ENCODE results near the gene ANO7. TPM values are rescaled to one million over a fixed set of nuclear protein-coding genes. Genes with fewer than 3 reads are reported as not detected.

The ANO7 gene
- total and polyA plus RNA-seq, 2 of the 13 experiments (the other 11 are each of a cell fraction or from before 2014, with no cell fraction given) = 4.1 to 4.9 TPM

DNA sequence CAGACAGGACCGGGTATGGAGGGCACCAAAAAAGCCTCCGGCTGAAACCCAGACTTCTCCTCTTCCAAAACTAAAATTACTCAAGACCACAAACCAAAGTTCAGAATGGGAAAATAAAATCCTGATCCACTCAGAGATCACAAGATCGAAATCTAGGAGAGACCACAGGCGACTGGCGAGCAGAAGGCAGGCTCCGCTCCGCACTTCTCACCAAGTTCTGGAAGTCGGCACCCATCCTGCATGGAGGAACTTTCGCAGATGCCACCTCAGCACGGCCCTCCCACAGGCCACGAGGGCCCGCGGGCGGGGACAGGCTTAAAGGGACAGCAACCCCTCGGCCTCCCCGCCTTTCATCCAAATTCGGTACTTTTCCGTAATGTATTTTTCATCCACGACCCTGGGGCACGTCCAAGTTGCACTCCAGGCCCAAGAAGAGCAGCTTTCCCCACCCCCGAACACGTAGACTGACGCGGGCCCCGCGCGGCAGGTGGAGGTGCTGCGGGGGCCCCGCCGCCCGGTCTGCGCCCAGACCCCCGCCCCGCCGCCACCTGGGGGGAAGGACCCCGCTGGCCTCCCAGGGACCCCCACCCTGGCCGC lies 83.3 kb downstream of the ANO7 start (continued):
- TF ChIP-seq, protein P1, sequence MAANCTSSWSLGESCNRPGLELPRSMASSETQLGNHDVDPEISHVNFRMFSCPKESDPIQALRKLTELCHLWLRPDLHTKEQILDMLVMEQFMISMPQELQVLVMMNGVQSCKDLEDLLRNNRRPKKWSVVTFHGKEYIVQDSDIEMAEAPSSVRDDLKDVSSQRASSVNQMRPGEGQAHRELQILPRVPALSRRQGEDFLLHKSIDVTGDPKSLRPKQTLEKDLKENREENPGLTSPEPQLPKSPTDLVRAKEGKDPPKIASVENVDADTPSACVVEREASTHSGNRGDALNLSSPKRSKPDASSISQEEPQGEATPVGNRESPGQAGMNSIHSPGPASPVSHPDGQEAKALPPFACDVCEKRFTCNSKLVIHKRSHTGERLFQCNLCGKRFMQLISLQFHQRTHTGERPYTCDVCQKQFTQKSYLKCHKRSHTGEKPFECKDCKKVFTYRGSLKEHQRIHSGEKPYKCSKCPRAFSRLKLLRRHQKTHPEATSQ (CRISPR knock-in tag; IDR thresholded peaks at IDR 0.05; ENCODE audit: borderline replicate concordance) = no peak
- TF ChIP-seq GTF2F1 (IDR thresholded peaks at IDR 0.05; ENCODE audit: low read length) = no peak
- no peak for TF ChIP-seq CCAR2 (optimal IDR thresholded peaks at IDR 0.05; ENCODE audit: low read depth, low read length)
- peak; percentile 28; the same call in 1 of the 2 replicates for TF ChIP-seq SALL1 (CRISPR knock-in tag; IDR thresholded peaks at IDR 0.05)
- TF ChIP-seq, protein P2, sequence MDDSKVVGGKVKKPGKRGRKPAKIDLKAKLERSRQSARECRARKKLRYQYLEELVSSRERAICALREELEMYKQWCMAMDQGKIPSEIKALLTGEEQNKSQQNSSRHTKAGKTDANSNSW (CRISPR knock-in tag; IDR thresholded peaks at IDR 0.05; ENCODE audit: borderline replicate concordance) = peak; percentile 36; the same call in 1 of the 2 replicates
- no peak for TF ChIP-seq TBX3 (IDR thresholded peaks at IDR 0.05; ENCODE audit: borderline replicate concordance)
- TF ChIP-seq ZNF333 (CRISPR knock-in tag; IDR thresholded peaks at IDR 0.05; ENCODE audit: borderline replicate concordance) = 0 out of 2 replicates have a peak, but pooled peaks have one; percentile 75
- TF ChIP-seq, protein P3, sequence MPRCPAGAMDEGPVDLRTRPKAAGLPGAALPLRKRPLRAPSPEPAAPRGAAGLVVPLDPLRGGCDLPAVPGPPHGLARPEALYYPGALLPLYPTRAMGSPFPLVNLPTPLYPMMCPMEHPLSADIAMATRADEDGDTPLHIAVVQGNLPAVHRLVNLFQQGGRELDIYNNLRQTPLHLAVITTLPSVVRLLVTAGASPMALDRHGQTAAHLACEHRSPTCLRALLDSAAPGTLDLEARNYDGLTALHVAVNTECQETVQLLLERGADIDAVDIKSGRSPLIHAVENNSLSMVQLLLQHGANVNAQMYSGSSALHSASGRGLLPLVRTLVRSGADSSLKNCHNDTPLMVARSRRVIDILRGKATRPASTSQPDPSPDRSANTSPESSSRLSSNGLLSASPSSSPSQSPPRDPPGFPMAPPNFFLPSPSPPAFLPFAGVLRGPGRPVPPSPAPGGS (CRISPR knock-in tag; IDR thresholded peaks at IDR 0.05) = 0 out of 2 replicates have a peak, but pooled peaks have one; percentile 33
- TF ChIP-seq ZNF296 (CRISPR knock-in tag; conservative IDR thresholded peaks at IDR 0.05) = 0 out of 2 replicates have a peak, but pooled peaks have one; percentile 68
- TF ChIP-seq ZNF607 (CRISPR knock-in tag; IDR thresholded peaks at IDR 0.05; ENCODE audit: borderline replicate concordance) = peak; percentile 81; the same call in 1 of the 2 replicates
- 0 out of 2 replicates have a peak, but pooled peaks have one; percentile 60 for TF ChIP-seq ZNF83 (CRISPR knock-in tag; IDR thresholded peaks at IDR 0.05; ENCODE audit: borderline replicate concordance)
- TF ChIP-seq KDM5B (CRISPR knock-in tag; IDR thresholded peaks at IDR 0.05; ENCODE audit: borderline replicate concordance) = peak; percentile 56; the same call in 1 of the 2 replicates
- 0 out of 2 replicates have a peak, but pooled peaks have one; percentile 7 for TF ChIP-seq ZNF446 (CRISPR knock-in tag; IDR thresholded peaks at IDR 0.05)
- TF ChIP-seq BCL6 (CRISPR knock-in tag; IDR thresholded peaks at IDR 0.05) = peak; percentile 26; the same call in 1 of the 2 replicates
- TF ChIP-seq ARNT (IDR thresholded peaks at IDR 0.05) = no peak
- TF ChIP-seq, protein P4, sequence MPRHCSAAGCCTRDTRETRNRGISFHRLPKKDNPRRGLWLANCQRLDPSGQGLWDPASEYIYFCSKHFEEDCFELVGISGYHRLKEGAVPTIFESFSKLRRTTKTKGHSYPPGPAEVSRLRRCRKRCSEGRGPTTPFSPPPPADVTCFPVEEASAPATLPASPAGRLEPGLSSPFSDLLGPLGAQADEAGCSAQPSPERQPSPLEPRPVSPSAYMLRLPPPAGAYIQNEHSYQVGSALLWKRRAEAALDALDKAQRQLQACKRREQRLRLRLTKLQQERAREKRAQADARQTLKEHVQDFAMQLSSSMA (CRISPR knock-in tag; IDR thresholded peaks at IDR 0.05) = no peak
- TF ChIP-seq, protein P5, sequence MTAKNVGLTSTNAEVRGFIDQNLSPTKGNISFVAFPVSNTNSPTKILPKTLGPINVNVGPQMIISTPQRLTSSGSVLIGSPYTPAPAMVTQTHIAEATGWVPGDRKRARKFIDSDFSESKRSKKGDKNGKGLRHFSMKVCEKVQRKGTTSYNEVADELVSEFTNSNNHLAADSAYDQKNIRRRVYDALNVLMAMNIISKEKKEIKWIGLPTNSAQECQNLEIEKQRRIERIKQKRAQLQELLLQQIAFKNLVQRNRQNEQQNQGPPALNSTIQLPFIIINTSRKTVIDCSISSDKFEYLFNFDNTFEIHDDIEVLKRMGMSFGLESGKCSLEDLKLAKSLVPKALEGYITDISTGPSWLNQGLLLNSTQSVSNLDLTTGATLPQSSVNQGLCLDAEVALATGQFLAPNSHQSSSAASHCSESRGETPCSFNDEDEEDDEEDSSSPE (CRISPR knock-in tag; IDR thresholded peaks at IDR 0.05) = peak; percentile 25; the same call in 1 of the 2 replicates
- TF ChIP-seq, protein P6, sequence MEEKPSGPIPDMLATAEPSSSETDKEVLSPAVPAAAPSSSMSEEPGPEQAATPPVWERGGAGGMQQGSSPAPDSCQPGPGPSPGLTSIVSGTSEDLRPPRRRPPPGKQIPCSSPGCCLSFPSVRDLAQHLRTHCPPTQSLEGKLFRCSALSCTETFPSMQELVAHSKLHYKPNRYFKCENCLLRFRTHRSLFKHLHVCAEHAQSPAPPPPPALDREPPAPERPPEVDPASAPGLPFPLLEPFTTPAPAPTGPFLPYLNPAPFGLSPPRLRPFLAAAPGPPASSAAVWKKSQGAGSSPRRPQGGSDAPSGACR (CRISPR knock-in tag; IDR thresholded peaks at IDR 0.05) = 0 out of 2 replicates have a peak, but pooled peaks have one; percentile 61
- peak; percentile 29; the same call in 1 of the 2 replicates for TF ChIP-seq TAF1 (CRISPR knock-in tag; IDR thresholded peaks at IDR 0.05)
- TF ChIP-seq ZNF614 (CRISPR knock-in tag; IDR thresholded peaks at IDR 0.05; ENCODE audit: borderline replicate concordance) = peak; percentile 23; the same call in 1 of the 2 replicates
- TF ChIP-seq, protein P7, sequence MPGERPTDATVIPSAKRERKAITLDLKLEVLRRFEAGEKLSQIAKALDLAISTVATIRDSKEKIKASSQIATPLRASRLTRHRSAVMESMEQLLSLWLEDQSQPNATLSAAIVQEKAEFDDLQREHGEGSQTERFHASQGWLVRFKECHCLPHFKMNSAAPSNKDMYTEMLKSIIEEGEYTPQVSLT (CRISPR knock-in tag; IDR thresholded peaks at IDR 0.05; ENCODE audit: borderline replicate concordance, low read depth) = no peak
- TF ChIP-seq MYC (CRISPR knock-in tag; IDR thresholded peaks at IDR 0.05; ENCODE audit: borderline replicate concordance) = peak; percentile 82; the same call in 1 of the 2 replicates
- no peak for TF ChIP-seq ZNF672 (CRISPR knock-in tag; IDR thresholded peaks at IDR 0.05)
- no peak for TF ChIP-seq ZNF879 (CRISPR knock-in tag; IDR thresholded peaks at IDR 0.05)
